ENCODE measurements around the gene COL15A1.

DNA sequence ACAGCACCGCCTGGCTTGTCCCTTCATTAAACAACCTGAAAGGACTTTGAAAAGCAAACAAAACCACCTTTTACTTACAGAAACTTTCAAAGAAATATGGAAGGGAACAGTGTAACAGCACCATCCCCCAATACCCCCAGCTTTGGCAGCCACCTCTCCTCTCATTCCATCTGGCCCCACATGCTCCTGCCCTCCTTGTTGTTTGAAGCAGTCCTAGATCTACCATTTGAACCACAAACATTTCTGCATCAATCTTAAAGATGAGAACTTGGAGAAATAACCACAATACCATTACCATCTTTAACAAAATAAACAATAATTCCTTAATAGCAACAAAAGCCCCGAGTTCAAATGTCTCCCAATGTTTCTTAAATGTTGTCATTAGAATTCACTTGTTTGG, 17.8 kb upstream of the COL15A1 start:
- TF ChIP-seq NR1H2 (CRISPR knock-in tag; IDR thresholded peaks at IDR 0.05), result no peak
- TF ChIP-seq IRF2 (CRISPR knock-in tag; IDR thresholded peaks at IDR 0.05; ENCODE audit: borderline replicate concordance, low read depth), result no peak
- TF ChIP-seq, protein P1, sequence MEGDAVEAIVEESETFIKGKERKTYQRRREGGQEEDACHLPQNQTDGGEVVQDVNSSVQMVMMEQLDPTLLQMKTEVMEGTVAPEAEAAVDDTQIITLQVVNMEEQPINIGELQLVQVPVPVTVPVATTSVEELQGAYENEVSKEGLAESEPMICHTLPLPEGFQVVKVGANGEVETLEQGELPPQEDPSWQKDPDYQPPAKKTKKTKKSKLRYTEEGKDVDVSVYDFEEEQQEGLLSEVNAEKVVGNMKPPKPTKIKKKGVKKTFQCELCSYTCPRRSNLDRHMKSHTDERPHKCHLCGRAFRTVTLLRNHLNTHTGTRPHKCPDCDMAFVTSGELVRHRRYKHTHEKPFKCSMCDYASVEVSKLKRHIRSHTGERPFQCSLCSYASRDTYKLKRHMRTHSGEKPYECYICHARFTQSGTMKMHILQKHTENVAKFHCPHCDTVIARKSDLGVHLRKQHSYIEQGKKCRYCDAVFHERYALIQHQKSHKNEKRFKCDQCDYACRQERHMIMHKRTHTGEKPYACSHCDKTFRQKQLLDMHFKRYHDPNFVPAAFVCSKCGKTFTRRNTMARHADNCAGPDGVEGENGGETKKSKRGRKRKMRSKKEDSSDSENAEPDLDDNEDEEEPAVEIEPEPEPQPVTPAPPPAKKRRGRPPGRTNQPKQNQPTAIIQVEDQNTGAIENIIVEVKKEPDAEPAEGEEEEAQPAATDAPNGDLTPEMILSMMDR (IDR thresholded peaks at IDR 0.05), result no peak

All from WTC11 (cell line).